GM19468 (cell line): ENCODE results near the gene GPS2.
A peak's percentile ranks its signal among the peaks of the same experiment; 100 is the strongest.

ENCODE experiments used
- ATAC-seq: cut with Tn5 transposase; IDR thresholded peaks from one replicate; pipeline ENCODE4 v1.9.1; 2021; ENCODE audit warnings: mild to moderate bottlenecking, moderate library complexity, moderate number of reproducible peaks; ENCODE audit not compliant: unreplicated experiment; ENCODE audit errors: extremely low read depth

GPS2 gene

DNA sequence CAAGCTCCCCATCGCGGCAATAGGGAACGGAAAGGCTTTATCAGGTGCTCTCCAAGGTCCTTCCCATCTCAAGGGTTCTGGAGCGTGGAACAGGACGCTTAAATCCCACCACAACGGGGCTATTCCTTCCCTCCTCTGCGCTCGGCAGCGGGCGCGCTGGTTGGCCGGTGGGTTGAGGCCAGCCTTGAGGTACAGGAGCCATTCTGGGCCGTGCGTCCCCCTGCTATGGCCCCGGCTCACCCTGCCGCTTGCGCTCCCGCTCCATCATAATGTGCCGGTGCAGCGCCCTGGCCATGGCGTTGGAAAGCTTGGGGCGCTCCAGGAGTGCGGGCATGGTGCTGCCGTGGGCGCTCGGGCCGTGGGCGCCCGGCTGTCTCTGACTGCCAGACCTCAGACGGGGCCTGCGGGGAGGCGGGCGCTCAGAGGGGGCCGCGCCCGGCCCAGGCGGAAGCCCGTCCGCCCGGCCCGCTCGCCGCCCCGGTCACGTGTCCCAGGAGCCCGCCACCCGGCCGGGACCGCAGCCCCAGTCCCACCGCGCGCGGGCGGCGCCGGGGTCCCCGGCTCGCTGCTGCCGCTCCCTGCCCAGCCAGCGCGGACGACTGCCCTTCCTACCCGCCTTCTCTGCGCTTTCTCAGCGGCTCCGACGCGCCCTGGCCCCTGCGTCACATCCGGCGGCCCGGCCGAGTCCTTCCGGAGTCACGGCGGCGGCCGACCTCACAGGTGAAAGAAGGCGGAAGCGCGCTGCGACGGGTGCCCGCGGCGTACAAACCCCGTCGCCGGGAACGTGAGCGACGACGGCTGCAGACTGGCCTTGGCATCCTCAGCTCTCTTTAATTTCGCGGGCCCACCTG is at the start of gene GPS2:
GPS2 (minus strand) TSS at position 642 of the 851 bp plus-strand sequence; CDS start at position 334, 308 bp downstream.
- ATAC-seq = no peak

- ATAC-seq = no peak
These were observed 48.2 kb upstream of the GPS2 start for GRCh38 chr17:7363311-7363710.

- no peak for ATAC-seq
These were observed 46.7 kb upstream of the GPS2 start for GRCh38 chr17:7361906-7362305.

DNA sequence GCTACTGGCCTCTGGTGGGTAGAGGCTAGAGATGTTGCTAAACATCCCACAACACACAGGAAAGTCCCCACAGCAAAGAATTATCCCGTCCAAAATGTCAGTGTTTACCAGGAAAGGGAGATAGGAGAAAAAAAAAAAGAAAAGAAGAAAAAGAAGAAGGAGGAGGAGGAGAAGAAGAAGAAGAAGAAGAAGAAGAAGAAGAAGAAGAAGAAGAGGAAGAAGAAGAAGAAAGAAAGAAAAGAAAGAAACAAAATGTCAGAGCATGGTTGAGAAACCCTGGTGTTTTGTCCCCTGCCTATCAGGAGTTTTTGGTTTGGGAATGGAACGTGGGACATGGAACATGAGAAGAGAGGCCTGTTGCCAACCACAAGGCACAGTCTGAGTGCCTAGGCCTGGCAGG is 42.2 kb upstream of the GPS2 start:
- no peak for ATAC-seq

- ATAC-seq = no peak
These were observed 41.6 kb upstream of the GPS2 start for GRCh38 chr17:7356756-7357155.

GRCh38 chr17:7356072-7356549 is 41.0 kb upstream of the GPS2 start:
- ATAC-seq = no peak

DNA sequence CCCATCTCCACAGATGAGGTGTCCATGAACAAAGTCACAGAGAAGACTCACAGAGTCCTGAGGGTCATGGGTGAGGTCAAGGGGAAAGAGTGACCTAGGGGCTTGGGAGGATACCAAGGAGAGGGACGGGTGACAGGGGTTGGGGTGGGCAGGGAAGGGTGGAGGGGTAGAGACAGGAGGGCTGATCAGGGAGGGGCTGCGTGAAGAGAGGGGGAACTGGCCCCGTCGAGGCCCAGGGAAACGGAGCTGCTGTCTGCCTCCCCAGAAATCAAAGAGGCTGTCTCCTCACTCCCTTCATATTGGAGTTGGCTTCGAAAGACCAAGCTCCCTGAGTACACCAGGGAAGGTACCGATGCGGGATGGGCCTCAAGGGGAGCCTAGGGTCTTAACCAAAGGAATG is 40.4 kb upstream of the GPS2 start:
- no peak for ATAC-seq

DNA sequence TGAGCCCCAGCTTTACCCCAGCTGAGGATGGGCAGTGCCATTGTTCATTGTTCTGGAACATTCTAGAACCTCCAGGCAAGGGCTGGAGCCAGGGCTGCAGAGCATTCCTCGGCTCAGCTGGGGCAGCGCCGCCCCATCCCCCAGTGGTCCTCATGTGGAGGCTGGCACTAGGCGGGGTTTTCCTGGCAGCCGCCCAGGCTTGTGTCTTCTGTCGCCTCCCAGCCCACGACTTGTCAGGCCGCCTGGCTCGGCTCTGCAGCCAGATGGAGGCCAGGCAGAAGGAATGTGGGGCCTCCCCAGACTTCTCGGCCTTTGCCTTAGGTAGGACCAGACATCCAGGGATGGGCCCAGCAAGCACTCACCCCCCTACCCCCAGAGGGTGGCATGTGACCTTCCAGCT is 39.9 kb upstream of the GPS2 start, which contains the start of gene TMEM95:
TMEM95 (plus strand) TSS at position 104 of the 400 bp plus-strand sequence; CDS start at position 153, 49 bp downstream.
- ATAC-seq = no peak

- no peak for ATAC-seq
These were observed 39.2 kb upstream of the GPS2 start for GRCh38 chr17:7354262-7354843.

- no peak for ATAC-seq
These were observed 37.9 kb upstream of the GPS2 start for GRCh38 chr17:7352910-7353635.

- no peak for ATAC-seq
These were observed 37.3 kb upstream of the GPS2 start for GRCh38 chr17:7352503-7352889.

- ATAC-seq = peak; percentile 21
These were observed 36.7 kb upstream of the GPS2 start, which contains the start of gene KCTD11 for GRCh38 chr17:7351665-7352502. TSS of gene KCTD11 (plus strand) at chr17:7352162.

- no peak for ATAC-seq
These were observed 33.5 kb upstream of the GPS2 start for GRCh38 chr17:7348478-7349242.

GRCh38 chr17:7347630-7348477 is 32.7 kb upstream of the GPS2 start:
- ATAC-seq = no peak

DNA sequence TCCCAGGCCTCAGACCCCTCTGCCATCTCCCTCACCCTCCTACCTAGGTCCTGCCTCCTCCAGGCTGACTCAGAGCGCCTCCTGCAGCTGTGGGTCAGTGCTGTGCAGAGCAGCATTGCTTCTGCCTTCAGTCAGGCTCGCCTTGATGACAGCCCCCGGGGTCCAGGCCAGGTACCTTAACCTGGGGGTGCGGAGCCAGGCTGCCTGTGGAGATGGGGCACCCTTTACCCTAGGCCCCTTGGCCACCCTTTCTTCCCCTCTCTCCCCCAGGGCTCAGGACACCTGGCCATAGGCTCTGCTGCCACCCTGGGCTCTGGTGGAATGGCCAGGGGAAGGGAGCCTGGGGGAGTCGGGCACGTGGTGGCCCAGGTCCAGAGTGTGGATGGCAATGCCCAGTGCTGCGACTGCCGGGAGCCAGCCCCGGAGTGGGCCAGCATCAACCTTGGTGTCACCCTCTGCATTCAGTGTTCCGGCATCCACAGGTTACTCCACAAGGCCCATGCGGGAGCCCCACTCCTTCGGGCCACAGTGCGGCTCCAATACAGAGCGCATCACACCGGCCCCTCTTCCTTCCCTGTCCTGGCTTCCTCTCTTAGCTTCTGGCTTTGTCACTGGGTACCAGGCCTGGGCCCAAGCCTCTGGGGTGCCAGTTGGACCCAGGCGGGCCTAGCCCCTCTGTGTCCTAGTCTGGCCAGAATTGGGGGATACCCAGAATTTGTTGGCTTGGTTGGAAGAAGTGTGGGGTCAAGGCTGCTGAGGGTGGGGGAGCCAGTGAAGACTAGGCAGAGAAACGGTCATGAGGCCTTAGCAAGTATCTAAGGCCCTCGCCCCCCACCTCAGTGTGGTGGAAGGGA is 31.8 kb upstream of the GPS2 start:
- no peak for ATAC-seq

DNA sequence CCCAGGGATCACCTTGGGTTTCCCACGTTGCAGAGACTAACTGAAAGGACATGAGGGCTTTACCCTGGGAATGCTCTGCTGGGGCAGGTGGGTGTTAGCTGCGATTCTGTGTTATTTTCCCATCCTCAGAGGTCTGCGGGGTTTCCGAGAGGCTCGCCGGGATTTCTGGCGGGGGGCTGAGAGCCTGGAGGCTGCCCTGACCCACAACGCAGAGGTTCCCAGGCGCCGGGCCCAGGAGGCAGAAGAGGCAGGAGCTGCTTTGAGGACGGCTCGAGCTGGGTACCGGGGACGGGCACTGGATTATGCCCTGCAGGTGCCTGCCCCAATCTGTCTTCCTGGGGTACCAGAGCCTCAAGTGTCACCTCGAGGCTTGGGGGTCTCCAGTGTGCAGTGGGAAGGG is 28.1 kb upstream of the GPS2 start:
- no peak for ATAC-seq

GRCh38 chr17:7341842-7342241 is 26.7 kb upstream of the GPS2 start:
- no peak for ATAC-seq
